ENCODE measurements around the gene C13orf46. TPM values are rescaled to one million over a fixed set of nuclear protein-coding genes. Genes with fewer than 3 reads are reported as not detected.

Gene C13orf46
- total and polyA plus RNA-seq, 2 donors (not counting 1 experiment from before 2014, with no cell fraction given), result 1.4 to 4.8 TPM

DNA sequence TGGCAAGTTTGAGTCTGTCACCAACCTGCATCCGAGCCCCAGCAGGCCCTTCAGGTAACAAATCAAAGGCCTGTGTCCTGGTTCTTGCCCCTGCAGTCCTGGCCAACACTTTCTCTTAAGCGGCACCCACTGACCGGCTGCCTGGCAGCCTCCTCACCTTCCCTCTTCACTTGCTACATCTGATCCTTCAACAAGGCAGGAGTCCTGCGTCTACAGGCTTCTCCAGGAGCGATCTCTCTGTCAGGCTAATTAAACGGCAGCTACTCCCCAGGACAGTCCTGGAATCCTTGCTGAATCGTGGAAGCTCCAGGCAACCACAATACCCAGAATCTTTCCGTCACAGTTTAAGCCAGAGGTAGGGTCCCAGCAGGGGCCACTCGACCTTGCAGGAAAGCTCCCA is 68.9 kb downstream of the C13orf46 start:
- H3K4me2 ChIP-seq (replicated peaks; ENCODE audit: low read depth, low read length, poor library complexity, severe bottlenecking), result no peak overlapping the region
- no peaks in the 10 kb centered on the region for H3K36me3 ChIP-seq (replicated peaks in 1 of 2; ENCODE audit: control extremely low read depth in 1 of 2, control insufficient read depth in 1 of 2, extremely low read depth in 1 of 2, insufficient read depth in 2 of 2, low read length in 1 of 2)
- no peak overlapping the region for H3K9ac ChIP-seq (ENCODE audit: low read length)
- no peak overlapping the region for H3K4me3 ChIP-seq (ENCODE audit: control extremely low read depth in 1 of 5, extremely low read depth in 1 of 5, insufficient read depth in 1 of 5, low read depth in 2 of 5, low read length in 4 of 5)
- peaks cover 7% of the 10 kb centered on the region in 2 donors for H3K4me1 ChIP-seq (ENCODE audit: control insufficient read depth in 2 of 2, insufficient read depth in 2 of 2, low read length in 2 of 2)
- H3K9me3 Mint-ChIP-seq (ENCODE audit: insufficient read depth), result no peaks in the 10 kb centered on the region
- no peak for ATAC-seq (ENCODE audit: low read depth)
- TF ChIP-seq, protein P1, sequence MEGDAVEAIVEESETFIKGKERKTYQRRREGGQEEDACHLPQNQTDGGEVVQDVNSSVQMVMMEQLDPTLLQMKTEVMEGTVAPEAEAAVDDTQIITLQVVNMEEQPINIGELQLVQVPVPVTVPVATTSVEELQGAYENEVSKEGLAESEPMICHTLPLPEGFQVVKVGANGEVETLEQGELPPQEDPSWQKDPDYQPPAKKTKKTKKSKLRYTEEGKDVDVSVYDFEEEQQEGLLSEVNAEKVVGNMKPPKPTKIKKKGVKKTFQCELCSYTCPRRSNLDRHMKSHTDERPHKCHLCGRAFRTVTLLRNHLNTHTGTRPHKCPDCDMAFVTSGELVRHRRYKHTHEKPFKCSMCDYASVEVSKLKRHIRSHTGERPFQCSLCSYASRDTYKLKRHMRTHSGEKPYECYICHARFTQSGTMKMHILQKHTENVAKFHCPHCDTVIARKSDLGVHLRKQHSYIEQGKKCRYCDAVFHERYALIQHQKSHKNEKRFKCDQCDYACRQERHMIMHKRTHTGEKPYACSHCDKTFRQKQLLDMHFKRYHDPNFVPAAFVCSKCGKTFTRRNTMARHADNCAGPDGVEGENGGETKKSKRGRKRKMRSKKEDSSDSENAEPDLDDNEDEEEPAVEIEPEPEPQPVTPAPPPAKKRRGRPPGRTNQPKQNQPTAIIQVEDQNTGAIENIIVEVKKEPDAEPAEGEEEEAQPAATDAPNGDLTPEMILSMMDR (IDR thresholded peaks at IDR 0.05), result no peak
- no peak for TF ChIP-seq EZH2 (IDR thresholded peaks at IDR 0.05; ENCODE audit: borderline replicate concordance, insufficient read depth, low read depth, low read length, poor library complexity, severe bottlenecking)
- POLR2A ChIA-PET, result no interaction called here
- peaks cover 0 to 5% (median 0%) of the 10 kb centered on the region in 3 donors for H3K9me3 ChIP-seq (ENCODE audit: control extremely low read depth in 1 of 3, control insufficient read depth in 2 of 3, insufficient read depth in 1 of 3, low read length in 2 of 3)
- H4K20me1 ChIP-seq (ENCODE audit: control insufficient read depth, insufficient read depth, low read length, poor library complexity, severe bottlenecking), result no peaks in the 10 kb centered on the region
- H3K4me3 Mint-ChIP-seq, result no peak overlapping the region
- H3K27ac ChIP-seq (ENCODE audit: low read length in 2 of 2), result no peak overlapping the region
- no peaks in the 10 kb centered on the region for H3K79me2 ChIP-seq (ENCODE audit: control insufficient read depth, insufficient read depth, low read length)
- no peak overlapping the region for H3K27ac Mint-ChIP-seq
- peaks cover 16% of the 10 kb centered on the region for H3K27me3 Mint-ChIP-seq
- CTCF ChIA-PET, result no interaction called here
- peaks cover 7% of the 10 kb centered on the region for H3K4me1 Mint-ChIP-seq
- intact Hi-C loops (cut with micrococcal nuclease), result no loop called here
- DNase-seq, result no peak
- H2AFZ ChIP-seq (ENCODE audit: insufficient read depth, low read depth, low read length, poor library complexity, severe bottlenecking), result no peak overlapping the region
- 96% methylated on average over 8 of the region's 9 CpGs for WGBS (ENCODE audit: insufficient coverage)
- H3K27me3 ChIP-seq (replicated peaks in 1 of 4; ENCODE audit: control extremely low read depth in 1 of 4, control insufficient read depth in 3 of 4, insufficient read depth in 4 of 4, low read length in 3 of 4), result peaks cover 0 to 16% (median 9%) of the 10 kb centered on the region in 4 experiments

DNA sequence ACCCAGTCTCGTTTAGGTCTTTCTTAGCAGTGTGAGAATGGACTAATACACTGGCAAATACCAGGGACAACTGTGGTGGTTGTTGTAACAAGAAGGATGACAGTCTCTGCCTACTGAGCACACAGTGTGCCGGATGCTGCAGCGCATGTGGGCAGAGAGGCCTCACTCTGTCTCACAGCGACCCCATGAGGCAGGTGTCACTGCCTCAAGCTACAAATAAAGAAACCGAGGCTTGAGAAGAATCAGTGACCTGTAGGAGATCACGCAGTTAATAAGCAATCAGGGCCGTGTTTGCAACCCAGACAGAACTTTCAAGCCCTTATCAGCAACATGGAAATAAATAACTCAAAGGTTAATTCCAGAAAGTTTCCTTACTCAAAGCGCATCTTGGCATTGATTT is 69.5 kb downstream of the C13orf46 start:
- Mint-ChIP-seq H3K4me1 (peaks cover 7% of the 10 kb centered on the region), H3K27ac (no peak overlapping the region), H3K4me3 (no peak overlapping the region), H3K9me3 (ENCODE audit: insufficient read depth) (no peaks in the 10 kb centered on the region), H3K27me3 (peaks cover 16% of the 10 kb centered on the region)
- Histone ChIP-seq H3K27me3 (replicated peaks in 1 of 4; ENCODE audit: control extremely low read depth in 1 of 4, control insufficient read depth in 3 of 4, insufficient read depth in 4 of 4, low read length in 3 of 4) (peaks cover 0 to 16% (median 9%) of the 10 kb centered on the region in 4 experiments), H3K4me1 (ENCODE audit: control insufficient read depth in 2 of 2, insufficient read depth in 2 of 2, low read length in 2 of 2) (peaks cover 7% of the 10 kb centered on the region in 2 donors), H3K36me3 (replicated peaks in 1 of 2; ENCODE audit: control extremely low read depth in 1 of 2, control insufficient read depth in 1 of 2, extremely low read depth in 1 of 2, insufficient read depth in 2 of 2, low read length in 1 of 2) (no peaks in the 10 kb centered on the region), H3K4me3 (ENCODE audit: control extremely low read depth in 1 of 5, extremely low read depth in 1 of 5, insufficient read depth in 1 of 5, low read depth in 2 of 5, low read length in 4 of 5) (no peak overlapping the region), H3K79me2 (ENCODE audit: control insufficient read depth, insufficient read depth, low read length) (no peaks in the 10 kb centered on the region), H3K9me3 (ENCODE audit: control extremely low read depth in 1 of 3, control insufficient read depth in 2 of 3, insufficient read depth in 1 of 3, low read length in 2 of 3) (peaks cover 0 to 5% (median 0%) of the 10 kb centered on the region in 3 donors), H3K27ac (ENCODE audit: low read length in 2 of 2) (no peak overlapping the region), H3K9ac (ENCODE audit: low read length) (no peak overlapping the region), H4K20me1 (ENCODE audit: control insufficient read depth, insufficient read depth, low read length, poor library complexity, severe bottlenecking) (no peaks in the 10 kb centered on the region), H3K4me2 (replicated peaks; ENCODE audit: low read depth, low read length, poor library complexity, severe bottlenecking) (no peak overlapping the region), H2AFZ (ENCODE audit: insufficient read depth, low read depth, low read length, poor library complexity, severe bottlenecking) (no peak overlapping the region)
- intact Hi-C loops (cut with micrococcal nuclease), result no loop called here
- ChIA-PET POLR2A (no interaction called here), CTCF (interaction anchor here (1.2 kb wide), 1 partner anchor 180 kb away, joined by 4 read pairs; no protein-coding TSS in a partner anchor)
- TF ChIP-seq, protein P1 (IDR thresholded peaks at IDR 0.05), result no peak
- WGBS (ENCODE audit: insufficient coverage), result 86% methylated on average over 7 of the region's 8 CpGs
- DNase-seq (no peak), ATAC-seq (ENCODE audit: low read depth) (no peak)

All from B cell (primary cell).